ENCODE results near the gene PLA2G4A. TPM values are rescaled to one million over a fixed set of nuclear protein-coding genes. Genes with fewer than 3 reads are reported as not detected.

PLA2G4A gene
- total RNA-seq, 1 donor from 2014 or later: 0.72 TPM

GRCh38 chr1:187003353-187003752 is 174.6 kb downstream of the PLA2G4A start:
- Mint-ChIP-seq H3K27me3 (peaks cover 6% of the 10 kb centered on the region), H3K27ac (no peak overlapping the region), H3K4me1 (ENCODE audit: low read depth) (no peaks in the 10 kb centered on the region), H3K4me3 (ENCODE audit: low read depth) (no peak overlapping the region), H3K36me3 (ENCODE audit: insufficient read depth) (no peaks in the 10 kb centered on the region), H3K9me3 (ENCODE audit: low read depth) (peaks cover 17% of the 10 kb centered on the region)
- TF ChIP-seq CTCF (IDR thresholded peaks at IDR 0.05; ENCODE audit: unreplicated experiment): no peak
- no peak for DNase-seq (ENCODE audit: low spot score, unreplicated experiment)

GRCh38 chr1:187006896-187007295 is 178.1 kb downstream of the PLA2G4A start:
- no peak overlapping the region for H3K27ac Mint-ChIP-seq
- no peak for DNase-seq (ENCODE audit: low spot score, unreplicated experiment)
- no peaks in the 10 kb centered on the region for H3K36me3 Mint-ChIP-seq (ENCODE audit: insufficient read depth)
- H3K4me3 Mint-ChIP-seq (ENCODE audit: low read depth): no peak overlapping the region
- H3K9me3 Mint-ChIP-seq (ENCODE audit: low read depth): peaks cover 22% of the 10 kb centered on the region
- no peaks in the 10 kb centered on the region for H3K4me1 Mint-ChIP-seq (ENCODE audit: low read depth)
- H3K27me3 Mint-ChIP-seq: no peaks in the 10 kb centered on the region
- TF ChIP-seq CTCF (IDR thresholded peaks at IDR 0.05; ENCODE audit: unreplicated experiment): no peak

- Mint-ChIP-seq H3K9me3 (ENCODE audit: low read depth) (peaks cover 17% of the 10 kb centered on the region), H3K27me3 (no peaks in the 10 kb centered on the region), H3K4me1 (ENCODE audit: low read depth) (no peaks in the 10 kb centered on the region), H3K36me3 (ENCODE audit: insufficient read depth) (no peaks in the 10 kb centered on the region), H3K4me3 (ENCODE audit: low read depth) (no peak overlapping the region), H3K27ac (no peak overlapping the region)
- no peak for TF ChIP-seq CTCF (IDR thresholded peaks at IDR 0.05; ENCODE audit: unreplicated experiment)
- no peak for DNase-seq (ENCODE audit: low spot score, unreplicated experiment)
These were observed 180.6 kb downstream of the PLA2G4A start for GRCh38 chr1:187009320-187009719.

- Mint-ChIP-seq H3K36me3 (ENCODE audit: insufficient read depth) (no peaks in the 10 kb centered on the region), H3K9me3 (ENCODE audit: low read depth) (peaks cover 17% of the 10 kb centered on the region), H3K4me3 (ENCODE audit: low read depth) (no peak overlapping the region), H3K27me3 (no peaks in the 10 kb centered on the region), H3K27ac (no peak overlapping the region), H3K4me1 (ENCODE audit: low read depth) (no peaks in the 10 kb centered on the region)
- DNase-seq (ENCODE audit: low spot score, unreplicated experiment): no peak
- TF ChIP-seq CTCF (IDR thresholded peaks at IDR 0.05; ENCODE audit: unreplicated experiment): no peak
These were observed 182.0 kb downstream of the PLA2G4A start for GRCh38 chr1:187010571-187011309.

- TF ChIP-seq CTCF (IDR thresholded peaks at IDR 0.05; ENCODE audit: unreplicated experiment): no peak
- peaks cover 5% of the 10 kb centered on the region for H3K9me3 Mint-ChIP-seq (ENCODE audit: low read depth)
- H3K4me1 Mint-ChIP-seq (ENCODE audit: low read depth): no peaks in the 10 kb centered on the region
- no peaks in the 10 kb centered on the region for H3K36me3 Mint-ChIP-seq (ENCODE audit: insufficient read depth)
- no peak overlapping the region for H3K4me3 Mint-ChIP-seq (ENCODE audit: low read depth)
- DNase-seq (ENCODE audit: low spot score, unreplicated experiment): no peak
- H3K27me3 Mint-ChIP-seq: no peaks in the 10 kb centered on the region
- H3K27ac Mint-ChIP-seq: no peak overlapping the region
These were observed 184.9 kb downstream of the PLA2G4A start for GRCh38 chr1:187013582-187014200.
